ENCODE measurements around the gene TTC39A. TPM values are rescaled to one million over a fixed set of nuclear protein-coding genes. Genes with fewer than 3 reads are reported as not detected.

Gene TTC39A
- total and polyA plus RNA-seq, 8 donors = 8.3 to 159 (median 32.4) TPM

DNA sequence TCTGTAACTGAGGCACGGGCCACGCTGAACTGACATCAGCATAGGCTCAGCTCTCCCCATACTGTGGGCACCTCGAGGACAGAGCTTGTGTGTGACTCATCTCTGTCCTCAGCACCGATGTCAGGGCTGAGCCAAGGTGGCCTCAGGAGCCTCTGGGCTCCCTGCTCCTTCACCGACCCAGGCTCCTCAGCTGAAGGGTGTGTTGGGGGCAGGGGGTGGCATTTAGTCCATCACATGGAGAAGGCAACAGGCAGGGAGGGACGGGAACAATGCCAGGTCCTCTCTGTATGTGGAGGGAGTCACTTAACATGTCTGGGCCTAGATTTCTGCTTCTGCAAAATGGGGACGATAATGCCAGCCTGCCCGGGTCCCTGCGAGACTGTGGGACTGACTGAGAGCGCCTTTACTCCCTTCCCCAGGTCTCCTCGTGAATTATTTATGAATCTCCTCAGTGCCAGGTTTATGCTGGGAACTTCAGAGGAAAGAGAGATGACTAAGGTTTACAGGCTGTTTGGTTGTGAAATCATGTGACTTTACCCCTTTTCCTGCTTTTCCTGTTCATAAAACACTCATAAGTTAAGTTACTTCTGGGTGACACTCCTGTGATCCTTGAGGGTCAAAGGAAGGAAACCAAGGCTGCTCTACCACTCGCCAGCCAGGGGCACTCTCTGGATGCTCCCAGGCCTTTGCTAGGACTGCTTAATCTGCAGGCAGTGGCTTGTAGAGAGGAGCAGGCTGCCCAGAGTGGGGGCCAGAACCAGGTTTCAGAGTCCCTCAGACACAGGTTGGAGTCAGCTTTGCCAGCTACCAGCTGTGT, 16.2 kb downstream of the TTC39A start:
- H3K4me3 ChIP-seq = no peak overlapping the region
- intact Hi-C loops (cut with DNase I; ENCODE audit: low total_unique reads) = no loop called here
- peaks cover 0 to 27% (median 15%) of the 10 kb centered on the region in 4 donors for H3K36me3 ChIP-seq
- peak overlapping the region; percentile 33 to 85 (median 68) for H3K27ac ChIP-seq
- no peaks in the 10 kb centered on the region for H3K27me3 ChIP-seq
- TF ChIP-seq POLR2AphosphoS5 (IDR thresholded peaks at IDR 0.05) (peak in 1 of 3 donors; percentile 62), POLR2A (IDR thresholded peaks at IDR 0.05) (no peak)
- DNase-seq = peak in 1 of 2 donors; percentile 75
- H3K9me3 ChIP-seq = no peaks in the 10 kb centered on the region
- 37 to 48% (median 48%) methylated on average over 12 of the region's 12 CpGs for WGBS, 5 donors
- H3K4me1 ChIP-seq = peaks cover 15 to 30% (median 23%) of the 10 kb centered on the region in 4 donors

DNA sequence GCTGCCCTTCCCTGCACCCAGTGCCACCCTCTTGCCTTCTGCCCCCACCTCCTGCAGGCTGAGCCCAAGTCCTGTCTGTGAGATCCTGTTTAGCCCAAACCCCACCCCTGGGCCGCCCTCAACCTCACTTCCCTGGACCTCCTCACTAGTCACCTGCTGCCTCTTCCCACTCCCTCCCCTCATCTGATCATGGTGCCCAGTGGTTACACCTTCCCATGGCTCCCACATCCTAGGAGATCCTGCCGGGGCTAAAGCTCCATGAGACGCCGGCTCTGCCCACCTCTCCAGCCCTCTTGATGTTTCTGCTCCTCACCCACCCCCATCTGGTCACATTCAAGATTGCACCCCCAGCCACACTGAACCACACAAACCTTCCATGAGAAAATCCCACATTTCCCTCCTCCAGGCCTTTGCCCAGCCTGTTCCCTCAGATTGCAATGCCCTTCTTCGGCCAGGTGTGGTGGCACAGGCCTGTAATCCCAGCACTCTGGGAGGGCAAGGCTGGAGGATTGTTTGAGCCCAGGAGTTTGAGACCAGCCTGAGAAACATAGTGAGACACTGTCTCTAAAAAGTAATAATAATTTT, 17.0 kb downstream of the TTC39A start:
- Histone ChIP-seq H3K27ac (peak overlapping the region in 4 of 5 donors; percentile 55 to 85 (median 70)), H3K36me3 (peaks cover 0 to 27% (median 19%) of the 10 kb centered on the region in 4 donors), H3K9me3 (no peaks in the 10 kb centered on the region), H3K4me3 (no peak overlapping the region), H3K27me3 (no peaks in the 10 kb centered on the region), H3K4me1 (peaks cover 15 to 30% (median 23%) of the 10 kb centered on the region in 4 donors)
- WGBS, 5 donors = 79 to 98% (median 91%) methylated on average over 5 of the region's 5 CpGs
- TF ChIP-seq, protein P1, sequence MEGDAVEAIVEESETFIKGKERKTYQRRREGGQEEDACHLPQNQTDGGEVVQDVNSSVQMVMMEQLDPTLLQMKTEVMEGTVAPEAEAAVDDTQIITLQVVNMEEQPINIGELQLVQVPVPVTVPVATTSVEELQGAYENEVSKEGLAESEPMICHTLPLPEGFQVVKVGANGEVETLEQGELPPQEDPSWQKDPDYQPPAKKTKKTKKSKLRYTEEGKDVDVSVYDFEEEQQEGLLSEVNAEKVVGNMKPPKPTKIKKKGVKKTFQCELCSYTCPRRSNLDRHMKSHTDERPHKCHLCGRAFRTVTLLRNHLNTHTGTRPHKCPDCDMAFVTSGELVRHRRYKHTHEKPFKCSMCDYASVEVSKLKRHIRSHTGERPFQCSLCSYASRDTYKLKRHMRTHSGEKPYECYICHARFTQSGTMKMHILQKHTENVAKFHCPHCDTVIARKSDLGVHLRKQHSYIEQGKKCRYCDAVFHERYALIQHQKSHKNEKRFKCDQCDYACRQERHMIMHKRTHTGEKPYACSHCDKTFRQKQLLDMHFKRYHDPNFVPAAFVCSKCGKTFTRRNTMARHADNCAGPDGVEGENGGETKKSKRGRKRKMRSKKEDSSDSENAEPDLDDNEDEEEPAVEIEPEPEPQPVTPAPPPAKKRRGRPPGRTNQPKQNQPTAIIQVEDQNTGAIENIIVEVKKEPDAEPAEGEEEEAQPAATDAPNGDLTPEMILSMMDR (IDR thresholded peaks at IDR 0.05) = peak in 2 of 7 experiments; percentile 14 to 24
- TF ChIP-seq EP300 (IDR thresholded peaks at IDR 0.05) (no peak), POLR2AphosphoS5 (IDR thresholded peaks at IDR 0.05) (no peak)
- no peak for DNase-seq
- intact Hi-C loops (cut with DNase I; ENCODE audit: low total_unique reads) = no loop called here

DNA sequence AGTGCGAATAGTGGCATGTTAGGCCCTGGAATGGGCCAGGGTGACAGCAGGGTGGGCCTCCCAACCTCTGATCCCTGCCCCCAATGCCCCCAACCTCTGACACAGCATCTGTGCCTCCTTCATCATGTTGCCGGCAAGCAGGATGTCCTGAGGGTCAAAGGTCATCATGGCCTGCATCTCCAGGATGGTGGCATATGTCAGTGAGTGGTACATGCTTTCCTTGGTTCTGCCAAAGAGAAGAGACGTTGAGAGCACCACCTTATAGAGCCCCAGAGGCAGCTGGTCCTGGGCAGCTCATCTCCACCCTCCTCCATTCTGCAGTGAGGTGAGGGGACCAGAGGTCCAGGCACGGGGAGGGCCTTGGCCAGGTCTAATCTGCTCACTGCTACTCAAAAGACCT, 17.6 kb downstream of the TTC39A start:
- intact Hi-C loops (cut with DNase I; ENCODE audit: low total_unique reads) = no loop called here
- TF ChIP-seq EP300 (IDR thresholded peaks at IDR 0.05) = no peak
- Histone ChIP-seq H3K4me1 (peaks cover 15 to 30% (median 23%) of the 10 kb centered on the region in 4 donors), H3K9me3 (no peaks in the 10 kb centered on the region), H3K27me3 (no peaks in the 10 kb centered on the region), H3K27ac (no peak overlapping the region), H3K36me3 (peaks cover 0 to 24% (median 19%) of the 10 kb centered on the region in 4 donors), H3K4me3 (no peak overlapping the region)
- DNase-seq = no peak
- 79 to 100% (median 88%) methylated on average over 3 to 4 of the region's 4 CpGs for WGBS, 5 donors

DNA sequence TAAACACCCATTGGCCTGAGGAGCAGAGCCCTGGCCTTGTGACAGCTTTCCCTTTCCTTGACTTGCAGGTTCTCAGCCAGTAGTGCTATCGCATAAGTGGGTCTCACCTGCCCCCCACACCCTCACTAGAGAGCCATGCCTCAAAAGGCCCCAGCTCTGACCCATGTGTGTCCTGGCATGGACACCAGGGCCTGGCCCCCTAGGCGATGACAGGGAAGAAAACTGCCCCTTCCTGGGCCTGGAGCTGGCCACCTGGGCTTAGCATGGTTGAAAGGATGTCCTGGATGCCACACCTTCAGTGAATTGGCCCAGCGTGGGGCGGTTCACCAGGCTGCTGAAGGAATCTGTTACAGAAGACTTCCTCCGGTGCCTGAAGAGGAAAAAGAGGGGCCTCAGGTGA, 18.5 kb downstream of the TTC39A start:
- peaks cover 0 to 24% (median 19%) of the 10 kb centered on the region in 4 donors for H3K36me3 ChIP-seq
- intact Hi-C loops (cut with DNase I; ENCODE audit: low total_unique reads) = no loop called here
- TF ChIP-seq, protein P1 (IDR thresholded peaks at IDR 0.05) = no peak
- TF ChIP-seq EP300 (IDR thresholded peaks at IDR 0.05) (no peak), POLR2A (IDR thresholded peaks at IDR 0.05) (no peak), POLR2AphosphoS5 (IDR thresholded peaks at IDR 0.05) (no peak)
- no peak overlapping the region for H3K4me3 ChIP-seq
- H3K27me3 ChIP-seq = no peaks in the 10 kb centered on the region
- no peak overlapping the region for H3K27ac ChIP-seq
- WGBS, 5 donors = 90 to 98% (median 94%) methylated on average over 5 of the region's 5 CpGs
- no peaks in the 10 kb centered on the region for H3K9me3 ChIP-seq
- no peak for DNase-seq
- peaks cover 15 to 30% (median 23%) of the 10 kb centered on the region in 4 donors for H3K4me1 ChIP-seq

DNA sequence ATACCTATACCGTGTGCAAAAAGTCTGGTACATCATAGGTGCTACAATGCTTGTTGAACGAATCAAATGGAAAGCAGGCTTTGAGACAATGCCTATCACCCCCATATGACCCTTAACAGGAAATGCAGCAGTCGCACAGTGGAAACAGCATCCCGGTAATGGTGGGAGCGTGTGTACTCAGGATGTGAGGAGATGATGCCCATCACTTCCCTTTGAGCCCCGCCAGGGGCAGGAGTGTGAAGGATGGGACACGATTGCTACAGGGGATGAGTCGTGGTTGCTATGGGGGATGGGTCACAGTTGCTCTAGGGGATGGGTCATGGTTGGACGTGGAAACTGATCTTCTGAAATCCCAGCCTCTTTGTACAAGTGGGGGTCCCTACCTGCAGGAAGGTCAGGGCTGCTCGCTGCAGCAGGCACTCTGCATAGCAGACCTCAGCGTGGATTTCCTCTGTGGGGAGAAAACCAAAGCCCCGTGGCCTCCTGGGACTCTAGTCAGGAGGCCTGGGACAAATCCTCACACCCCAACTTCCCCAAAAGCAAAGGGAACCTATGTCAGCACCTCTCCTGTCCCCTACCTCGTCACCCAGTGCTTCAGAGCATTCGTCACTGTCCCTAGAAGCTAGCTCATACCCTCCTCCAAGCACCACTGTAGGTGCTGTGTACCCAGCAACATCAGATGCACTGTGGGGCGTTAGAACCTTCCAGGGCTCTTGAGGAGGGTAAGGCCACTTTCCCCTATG, 19.3 kb downstream of the TTC39A start:
- Histone ChIP-seq H3K4me1 (peaks cover 13 to 27% (median 22%) of the 10 kb centered on the region in 4 donors), H3K27ac (no peak overlapping the region), H3K27me3 (no peaks in the 10 kb centered on the region), H3K4me3 (no peak overlapping the region), H3K36me3 (peaks cover 0 to 24% (median 19%) of the 10 kb centered on the region in 4 donors), H3K9me3 (no peaks in the 10 kb centered on the region)
- WGBS, 5 donors = 68 to 81% (median 76%) methylated on average over 15 of the region's 15 CpGs
- DNase-seq = no peak
- TF ChIP-seq EP300 (IDR thresholded peaks at IDR 0.05) (no peak), POLR2AphosphoS5 (IDR thresholded peaks at IDR 0.05) (no peak), POLR2A (IDR thresholded peaks at IDR 0.05) (no peak)
- TF ChIP-seq, protein P1 (IDR thresholded peaks at IDR 0.05) = no peak
- intact Hi-C loops (cut with DNase I; ENCODE audit: low total_unique reads) = no loop called here
